HG03039 (cell line): ENCODE measurements around the gene CADM2.
"Not testable (repeated sequence)": the region's sequence is repeated elsewhere in the genome, so short reads cannot be mapped to it uniquely, and the experiment has no call there.

Experiments
- ATAC-seq: cut with Tn5 transposase; IDR thresholded peaks from one replicate; pipeline ENCODE4 v1.9.1; 2021; ENCODE audit warnings: mild to moderate bottlenecking, moderate library complexity; ENCODE audit not compliant: unreplicated experiment

The CADM2 gene

DNA sequence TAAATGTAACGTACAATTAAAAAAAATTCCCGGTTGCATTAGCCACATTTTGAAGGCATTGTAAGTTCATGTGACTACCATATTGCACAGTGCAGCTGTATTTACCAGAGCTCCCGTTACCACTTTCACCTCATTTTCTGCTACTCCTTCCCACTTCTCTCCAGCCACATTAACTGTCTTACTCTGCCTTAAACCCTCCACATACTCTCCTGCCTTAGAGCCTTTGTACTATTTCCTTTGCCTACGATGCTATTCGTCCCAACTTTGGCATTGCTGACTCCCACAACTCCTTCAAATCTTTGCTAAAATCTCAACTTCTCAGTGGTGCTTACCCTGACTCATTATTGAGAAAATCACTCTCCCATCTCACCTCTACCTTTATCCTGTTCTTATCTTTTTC lies 115.2 kb downstream of the CADM2 start:
- ATAC-seq: no peak

DNA sequence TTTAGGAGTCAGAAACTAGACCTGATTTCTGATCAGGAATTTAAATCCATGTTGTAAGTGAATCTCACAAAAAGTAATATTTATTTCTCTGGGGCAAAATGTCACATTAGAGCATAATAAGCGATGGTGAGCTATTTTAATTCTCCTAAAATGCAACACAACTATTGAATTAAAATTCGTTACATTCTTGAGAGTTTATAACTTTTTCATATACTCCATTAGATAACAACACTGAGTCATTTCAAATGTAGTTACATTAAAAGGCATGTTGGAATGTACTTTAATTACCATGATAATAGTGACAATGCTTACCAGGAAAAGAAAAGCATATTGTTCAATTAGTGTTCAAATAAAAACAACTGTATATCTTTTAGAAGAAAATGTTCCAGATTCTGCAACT lies 116.9 kb downstream of the CADM2 start:
- no peak for ATAC-seq

DNA sequence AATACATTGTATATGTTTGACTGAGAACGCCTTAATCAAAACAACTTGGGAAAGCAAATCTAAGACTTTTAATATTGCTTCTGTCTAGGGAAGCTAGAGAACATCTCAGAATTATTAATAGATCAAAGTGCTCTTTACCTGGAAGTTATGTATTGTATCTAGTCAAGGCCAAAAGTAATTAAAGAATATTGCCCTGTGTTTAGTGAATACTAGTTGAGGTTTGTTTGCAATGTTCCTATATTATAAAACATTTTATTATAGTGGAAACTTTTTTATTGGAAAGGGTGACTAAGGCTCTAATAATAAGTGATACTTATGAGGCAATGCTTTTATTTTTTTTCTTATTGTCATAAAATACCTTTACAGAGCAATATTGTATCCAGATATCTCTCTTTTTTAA lies 118.2 kb downstream of the CADM2 start:
- no peak for ATAC-seq

DNA sequence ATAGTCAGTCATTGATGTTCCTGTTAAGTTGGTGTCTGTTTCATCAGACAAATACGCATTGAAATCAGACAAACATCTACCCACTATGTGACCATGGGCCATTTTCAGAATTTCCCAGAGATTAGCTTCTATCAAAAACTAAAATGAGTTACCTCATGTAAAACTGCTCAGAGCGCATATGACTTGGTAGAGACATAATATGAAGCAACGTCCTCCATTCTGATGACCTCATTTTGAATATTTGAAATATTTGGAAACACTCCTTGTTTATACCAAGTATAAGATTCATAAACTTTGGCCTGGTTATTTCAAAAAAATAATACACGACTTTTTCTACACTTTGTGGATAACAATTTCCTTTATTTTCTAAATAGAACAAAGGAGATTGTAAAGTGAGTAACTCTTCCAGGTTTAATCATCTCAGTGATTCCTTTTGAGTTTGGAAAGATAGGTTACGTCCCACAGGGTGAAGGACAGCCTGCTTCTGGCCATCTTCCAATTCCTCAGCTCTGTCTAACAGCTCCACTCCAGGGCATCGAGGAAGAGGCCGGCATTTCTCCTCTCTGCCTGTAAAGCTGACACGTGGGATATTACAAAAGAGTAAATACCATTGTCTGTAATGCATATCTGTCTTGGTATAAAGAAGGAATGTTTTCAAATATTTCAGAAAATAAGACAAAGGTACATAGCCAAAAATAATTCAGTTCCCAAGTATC lies 122.6 kb downstream of the CADM2 start:
- ATAC-seq: no peak

DNA sequence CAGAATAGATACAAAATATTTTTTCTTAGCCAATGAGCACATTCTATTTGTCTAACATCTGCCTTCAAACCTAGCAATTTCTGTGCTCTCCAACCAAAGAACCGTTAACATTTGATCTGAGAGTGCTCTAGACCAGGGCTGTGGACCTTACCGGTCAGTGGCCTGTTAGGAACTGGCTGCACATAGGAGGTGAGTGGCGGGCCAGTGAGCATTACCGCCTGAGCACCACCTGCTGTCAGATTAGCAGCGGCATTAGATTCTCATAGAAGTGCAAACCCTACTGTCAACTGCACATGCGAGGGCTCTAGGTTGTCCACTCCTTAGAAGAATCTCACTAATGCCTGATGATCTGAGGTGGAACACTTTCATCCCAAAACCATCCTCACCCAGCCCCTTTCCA lies 131.7 kb downstream of the CADM2 start:
- ATAC-seq: no peak

DNA sequence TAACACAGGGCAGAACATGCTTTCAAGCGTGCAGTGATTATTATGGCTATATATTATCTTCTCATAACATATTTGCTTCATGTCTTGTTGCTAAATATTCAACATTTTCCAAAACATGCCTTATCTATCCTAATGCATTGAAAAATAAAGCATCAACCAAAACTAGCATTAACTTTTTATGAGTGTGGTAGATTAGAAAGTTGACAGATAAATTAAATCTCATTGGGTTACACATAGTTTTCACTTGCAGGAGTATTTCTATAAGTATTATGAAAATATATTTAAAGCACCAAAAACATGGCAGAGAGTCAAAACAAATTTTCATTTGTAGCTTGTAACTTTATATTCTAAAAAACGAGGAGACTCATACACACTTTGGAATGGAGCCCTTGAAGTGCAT lies 141.5 kb downstream of the CADM2 start:
- ATAC-seq: no peak

DNA sequence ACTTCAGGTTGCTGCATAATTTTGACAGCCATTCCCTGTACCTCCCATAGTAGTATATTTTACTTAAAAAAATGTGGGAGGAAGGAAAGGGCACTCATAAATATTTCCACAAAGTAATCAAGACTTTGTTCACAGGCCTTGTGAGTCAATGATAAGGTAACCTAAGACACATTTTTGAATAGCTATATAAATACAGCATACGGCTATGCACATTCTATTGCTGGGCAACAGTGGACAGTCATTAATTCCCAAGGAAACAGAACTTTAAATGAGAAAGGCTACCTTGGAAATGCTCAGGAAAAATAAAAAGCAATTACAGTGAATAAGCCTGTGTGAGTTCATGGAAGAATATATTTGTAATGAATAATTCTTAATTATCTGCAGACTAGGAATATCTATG lies 144.0 kb downstream of the CADM2 start:
- ATAC-seq: no peak

DNA sequence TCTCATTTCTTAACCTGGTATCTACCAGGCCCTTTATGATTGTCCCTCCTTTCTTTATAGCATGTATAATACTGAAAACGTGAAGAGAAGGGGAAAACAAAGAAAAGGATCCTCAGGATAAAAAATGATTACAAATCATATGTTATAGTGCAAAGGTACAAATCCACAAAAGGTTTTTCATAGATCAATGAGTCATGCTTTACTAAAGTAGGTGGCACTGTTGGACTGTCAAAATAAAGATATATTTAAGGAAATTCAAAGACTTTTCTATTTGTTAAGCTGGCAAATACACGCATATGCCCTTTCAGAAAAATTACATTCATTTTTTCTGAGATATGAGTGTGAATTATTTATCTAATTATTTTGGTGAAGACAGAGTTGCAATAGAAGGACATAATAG lies 151.6 kb downstream of the CADM2 start:
- ATAC-seq: no peak

DNA sequence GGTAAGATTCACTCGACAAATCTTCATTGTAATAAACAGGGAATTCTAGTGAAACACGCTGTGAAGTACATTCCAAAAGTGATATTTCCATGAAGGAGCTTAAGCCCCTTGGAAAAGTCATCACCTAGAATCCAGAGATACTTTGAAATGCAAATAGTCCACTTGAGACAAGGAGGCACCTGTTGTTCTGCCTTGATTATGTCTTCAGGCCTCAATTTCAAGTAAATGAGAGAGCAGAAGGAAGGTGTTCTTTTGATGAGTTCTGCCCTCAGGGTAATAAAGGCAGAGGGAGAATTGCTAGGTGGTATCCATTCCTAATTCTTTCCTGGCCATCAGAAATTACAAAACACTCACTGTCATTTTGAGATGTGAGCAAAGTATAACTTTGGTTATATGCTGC lies 162.1 kb downstream of the CADM2 start:
- ATAC-seq: no peak

DNA sequence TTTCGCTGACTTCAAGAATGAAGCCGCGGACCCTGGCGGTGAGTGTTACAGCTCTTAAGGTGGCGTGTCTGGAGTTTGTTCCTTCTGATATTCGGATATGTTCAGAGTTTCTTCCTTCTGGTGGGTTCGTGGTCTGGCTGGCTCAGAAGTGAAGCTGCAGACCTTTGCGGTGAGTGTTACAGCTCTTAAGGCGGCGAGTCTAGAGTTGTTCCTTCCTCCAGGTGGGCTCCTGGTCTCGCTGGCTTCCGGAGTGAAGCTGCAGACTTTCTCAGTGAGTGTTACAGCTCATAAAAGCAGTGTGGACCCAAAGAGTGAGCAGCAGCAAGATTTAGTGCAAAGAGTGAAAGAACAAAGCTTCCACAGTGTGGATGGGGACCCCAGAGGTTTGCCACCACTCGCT lies 174.1 kb downstream of the CADM2 start:
- not testable (repeated sequence) for ATAC-seq

DNA sequence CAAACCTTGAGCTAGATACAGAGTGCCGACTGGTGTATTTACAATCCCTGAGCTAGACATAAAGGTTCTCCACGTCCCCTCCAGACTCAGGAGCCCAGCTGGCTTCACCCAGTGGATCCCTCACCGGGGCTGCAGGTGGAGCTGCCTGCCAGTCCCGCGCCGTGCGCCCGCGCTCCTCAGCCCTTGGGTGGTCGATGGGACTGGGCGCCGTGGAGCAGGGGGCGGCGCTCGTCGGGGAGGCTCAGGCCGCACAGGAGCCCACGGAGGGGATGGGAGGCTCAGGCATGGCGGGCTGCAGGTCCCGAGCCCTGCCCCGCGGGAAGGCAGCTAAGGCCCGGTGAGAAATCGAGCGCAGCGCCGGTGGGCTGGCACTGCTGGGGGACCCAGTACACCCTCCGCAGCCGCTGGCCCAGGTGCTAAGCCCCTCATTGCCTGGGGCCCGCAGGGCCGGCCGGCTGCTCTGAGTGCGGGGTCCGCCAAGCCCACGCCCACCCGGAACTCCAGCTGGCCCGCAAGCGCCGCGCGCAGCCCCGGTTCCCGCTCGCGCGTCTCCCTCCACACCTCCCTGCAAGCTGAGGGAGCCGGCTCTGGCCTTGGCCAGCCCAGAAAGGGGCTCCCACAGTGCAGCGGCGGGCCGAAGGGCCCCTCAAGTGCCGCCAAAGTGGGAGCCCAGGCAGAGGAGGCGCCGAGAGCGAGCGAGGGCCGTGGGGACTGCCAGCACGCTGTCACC lies 175.1 kb downstream of the CADM2 start:
- not testable (repeated sequence) for ATAC-seq

DNA sequence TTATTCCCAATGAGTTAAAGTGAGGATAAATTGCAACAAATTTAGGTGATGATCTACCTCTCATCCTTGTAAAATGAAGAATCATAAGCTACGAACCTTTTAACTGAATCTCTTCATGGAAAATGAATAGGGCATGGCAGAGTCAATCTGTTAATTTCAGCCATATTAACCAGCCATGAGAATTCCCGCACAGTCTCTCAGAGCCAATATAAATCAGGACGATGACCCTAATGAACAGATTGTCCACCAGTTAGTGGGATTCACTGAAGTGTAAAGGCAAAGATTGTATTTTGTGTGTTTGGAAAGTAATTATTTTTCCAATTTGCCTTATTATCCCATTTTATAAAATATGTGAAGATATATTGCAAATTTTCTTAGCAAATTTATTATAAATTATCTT lies 183.8 kb downstream of the CADM2 start:
- no peak for ATAC-seq

DNA sequence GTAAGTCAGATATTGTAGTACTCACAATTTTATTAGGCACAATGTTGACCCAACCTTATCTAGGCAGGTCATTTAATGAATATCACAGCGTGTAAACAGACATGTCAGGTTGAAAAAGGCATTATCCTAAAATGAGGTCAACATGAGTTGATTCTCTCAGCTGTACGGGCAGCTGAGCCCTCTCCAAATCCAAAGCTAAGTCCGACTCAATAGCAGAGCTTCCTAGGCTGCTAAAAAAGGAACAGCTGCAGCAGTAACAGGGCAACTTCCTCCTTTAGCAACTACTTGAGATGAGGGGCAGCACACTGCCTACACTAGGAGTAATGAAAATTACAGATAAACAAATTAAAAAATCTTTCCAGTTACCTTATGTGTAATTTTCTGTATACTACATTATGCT lies 189.2 kb downstream of the CADM2 start:
- ATAC-seq: no peak

DNA sequence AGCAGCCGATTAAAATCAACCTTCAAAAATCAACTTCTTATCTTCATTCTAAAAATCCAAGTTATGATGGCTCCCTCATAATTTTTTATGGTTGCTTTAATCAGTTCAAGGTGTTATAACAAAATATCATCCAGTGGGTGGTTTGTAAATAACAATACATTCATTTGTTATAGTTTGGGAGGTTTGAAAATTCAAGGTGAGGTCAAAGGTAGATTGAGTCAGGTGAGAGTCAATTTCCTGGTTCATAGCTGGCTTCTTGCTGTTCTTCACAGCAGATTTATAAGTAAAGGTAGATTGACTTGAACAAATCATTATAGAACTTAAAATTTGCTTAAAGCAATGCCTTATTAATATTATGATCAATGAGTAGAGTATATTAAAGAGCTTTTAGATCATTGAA lies 192.8 kb downstream of the CADM2 start:
- no peak for ATAC-seq

DNA sequence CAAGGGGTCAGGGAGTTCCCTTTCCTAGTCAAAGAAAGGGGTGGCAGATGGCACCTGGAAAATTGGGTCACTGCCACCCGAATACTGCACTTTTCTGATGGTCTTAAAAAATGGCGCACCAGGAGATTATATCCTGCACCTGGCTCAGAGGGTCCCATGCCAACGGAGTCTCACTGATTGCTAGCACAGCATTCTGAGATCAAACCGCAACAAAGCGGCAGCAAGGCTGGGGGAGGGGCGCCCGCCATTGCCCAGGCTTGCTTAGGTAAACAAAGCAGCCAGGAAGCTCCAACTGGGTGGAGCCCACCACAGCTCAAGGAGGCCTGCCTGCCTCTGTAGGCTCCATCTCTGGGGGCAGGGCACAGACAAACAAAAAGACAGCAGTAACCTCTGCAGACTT lies 194.5 kb downstream of the CADM2 start:
- ATAC-seq: not testable (repeated sequence)

DNA sequence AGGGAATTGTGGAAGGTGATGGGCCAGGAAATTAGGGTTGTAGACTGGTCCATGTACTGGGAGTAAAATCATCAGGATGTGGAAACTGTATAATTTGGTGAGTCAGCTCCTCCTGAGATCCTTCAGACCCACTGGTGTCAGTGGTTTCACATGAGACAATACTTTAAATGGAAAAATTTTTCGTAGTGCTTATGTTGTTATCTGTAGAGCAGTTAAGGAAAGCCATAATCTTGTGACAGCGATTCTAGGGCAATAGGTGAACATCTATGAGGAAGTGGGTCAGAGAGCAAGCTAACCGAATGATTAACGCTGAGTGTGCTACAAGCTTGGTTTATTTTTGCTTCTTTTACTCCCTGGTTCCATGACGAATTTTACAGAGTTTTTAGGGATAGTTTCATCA lies 200.6 kb downstream of the CADM2 start:
- ATAC-seq: no peak

DNA sequence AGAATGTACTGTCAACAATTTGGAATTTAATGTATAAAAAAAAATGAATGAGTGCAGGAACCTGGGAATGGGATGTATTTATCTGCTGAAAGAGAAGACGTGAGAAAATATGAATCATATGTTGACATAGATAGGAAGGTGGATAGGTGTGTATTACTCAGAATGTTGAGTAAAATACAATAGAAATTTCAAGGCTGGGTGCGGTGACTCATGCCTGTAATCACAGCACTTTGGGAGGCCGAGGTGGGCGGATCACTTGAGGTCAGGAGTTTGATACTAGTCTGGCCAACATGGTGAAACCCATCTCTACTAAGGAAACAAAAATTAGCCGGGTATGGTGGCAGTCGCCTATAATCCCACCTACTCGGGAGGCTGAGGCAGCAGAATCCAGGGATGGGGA lies 202.8 kb downstream of the CADM2 start:
- ATAC-seq: no peak

DNA sequence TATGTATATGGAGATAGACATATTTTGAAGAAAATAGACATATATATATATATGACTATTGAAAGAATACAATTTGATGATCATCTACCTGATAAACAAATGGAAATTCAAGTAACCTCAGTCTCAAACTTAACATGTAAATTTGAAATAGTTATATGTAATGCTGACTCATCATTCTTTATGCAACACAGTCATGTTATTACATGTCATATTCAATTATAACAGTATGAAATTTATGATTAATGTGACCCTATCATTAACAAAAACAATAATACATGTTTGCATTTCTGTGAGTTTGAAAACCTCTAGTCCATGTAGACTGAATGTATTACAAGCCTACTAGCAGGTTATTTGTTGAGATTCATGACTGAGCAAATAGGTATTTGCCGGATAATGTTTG lies 204.1 kb downstream of the CADM2 start:
- ATAC-seq: no peak

DNA sequence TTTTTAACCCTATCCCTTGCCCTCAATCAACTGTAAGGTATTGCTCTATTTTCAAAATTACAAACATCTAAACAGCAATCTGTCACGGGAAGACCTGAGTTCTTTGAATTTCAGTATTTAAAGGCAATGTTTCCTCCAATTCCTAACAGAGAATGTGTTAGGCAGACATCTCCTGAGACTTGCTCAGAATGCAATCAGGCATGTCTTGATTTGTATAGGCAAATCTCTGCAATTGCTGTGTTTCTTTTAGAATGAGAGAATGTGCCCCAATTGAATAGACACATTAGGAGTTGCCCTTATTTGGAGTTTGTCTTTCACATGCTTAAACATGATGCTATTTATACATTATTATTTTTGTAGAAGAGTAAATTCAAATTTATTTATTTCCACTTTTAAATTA lies 205.6 kb downstream of the CADM2 start:
- no peak for ATAC-seq

DNA sequence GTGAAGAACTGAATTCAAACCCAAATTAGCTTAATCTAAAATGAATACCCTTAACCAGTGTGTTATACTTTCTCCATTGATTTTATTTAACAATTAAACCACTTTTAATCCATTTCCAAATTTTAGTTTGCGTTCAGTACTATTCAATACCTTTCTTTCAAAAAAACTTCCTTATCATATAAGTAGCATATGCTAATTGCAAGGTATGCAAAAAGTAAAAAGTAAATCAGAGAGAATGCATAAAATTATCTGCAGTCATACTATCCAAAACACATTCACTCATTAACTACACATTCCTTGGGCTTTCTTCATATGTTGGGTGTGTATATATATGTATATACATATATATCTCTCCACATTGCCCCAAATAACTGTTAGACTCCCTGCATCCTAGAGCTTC lies 208.8 kb downstream of the CADM2 start:
- ATAC-seq: no peak

DNA sequence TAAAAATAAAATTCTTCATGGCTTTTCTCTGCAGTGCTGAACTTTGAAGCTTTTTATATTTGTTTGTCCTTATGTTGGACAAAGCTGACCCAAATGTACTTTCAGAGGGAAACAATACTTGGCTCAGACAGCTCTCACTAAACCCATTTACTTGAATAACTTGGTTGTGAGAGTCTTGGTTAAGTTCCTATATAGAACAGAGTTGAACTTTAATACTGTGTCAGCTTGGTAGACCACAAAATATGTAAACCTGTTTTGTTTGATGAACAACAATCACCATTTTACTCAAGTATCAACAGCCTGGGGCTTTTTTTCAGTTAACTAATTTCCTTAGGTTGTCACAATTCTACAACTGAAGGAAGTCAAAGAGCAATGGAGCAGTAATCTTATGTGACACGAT lies 211.9 kb downstream of the CADM2 start:
- ATAC-seq: no peak

DNA sequence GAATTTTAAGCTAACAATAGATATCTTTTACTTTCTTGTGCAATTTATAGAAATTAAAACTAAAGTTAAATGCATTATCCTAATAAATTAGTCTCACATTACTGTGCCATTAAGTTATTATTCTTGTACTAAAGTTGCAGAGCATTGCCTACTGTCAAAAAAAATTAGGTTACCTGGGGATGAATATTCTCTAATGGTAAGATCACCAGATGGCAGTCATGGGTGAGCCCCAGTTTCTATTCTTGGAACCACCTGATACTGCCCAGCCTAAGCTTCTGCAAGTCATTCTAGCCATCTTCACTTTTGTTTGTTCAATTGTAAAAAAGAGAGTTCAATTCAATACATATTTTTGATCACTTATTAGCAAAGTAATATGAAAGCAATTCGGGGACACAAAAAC lies 213.2 kb downstream of the CADM2 start:
- ATAC-seq: no peak

DNA sequence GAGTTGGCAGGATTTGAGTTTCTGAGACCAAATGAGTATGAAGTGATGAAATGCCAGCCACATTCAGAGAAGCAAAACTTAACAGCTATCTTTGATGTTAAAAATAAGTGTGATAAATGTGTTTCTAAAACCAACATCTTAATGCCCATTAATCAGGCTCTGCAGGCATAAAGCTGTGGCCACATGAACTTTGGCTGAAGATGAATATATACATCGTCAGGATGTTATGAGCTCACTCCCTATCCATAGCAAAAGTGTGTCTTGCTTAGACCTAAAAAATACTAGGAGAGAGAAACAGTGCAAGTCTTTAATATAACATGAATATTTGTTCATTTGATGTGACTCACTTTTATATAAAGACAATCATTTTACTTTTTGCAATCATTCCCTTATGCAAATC lies 218.0 kb downstream of the CADM2 start:
- no peak for ATAC-seq
